Transverse colon (tissue), 3 donors: ENCODE data around the gene AK9.

Experiments
- EP300 ChIP-seq: sonication (generic); formaldehyde crosslinking; IDR thresholded peaks from one replicate; pipeline ENCODE4 v1.6.1; 2017; ENCODE audit warnings: antibody characterized with exemption, low read depth
- POLR2A ChIP-seq: fragments of 450-650 bp; IDR thresholded peaks from one replicate; pipeline ENCODE4 v1.6.1; 2016; ENCODE audit warnings: antibody characterized with exemption, mild to moderate bottlenecking, moderate library complexity
- TF ChIP-seq, protein P1 (sequence below), 5 experiments: fragments of 200-600 bp in 3 of 5; fragments of 450-650 bp in 2 of 5; sonication (generic) in 3 of 5; IDR thresholded peaks; 1 replicate in 2 of 5; 2 replicates in 3 of 5; pipeline ENCODE4 v1.5.1; 2016 to 2017; ENCODE audit warnings: antibody characterized with exemption in 5 of 5, inconsistent platforms in 3 of 5, mild to moderate bottlenecking in 2 of 5, moderate library complexity in 1 of 5

DNA sequence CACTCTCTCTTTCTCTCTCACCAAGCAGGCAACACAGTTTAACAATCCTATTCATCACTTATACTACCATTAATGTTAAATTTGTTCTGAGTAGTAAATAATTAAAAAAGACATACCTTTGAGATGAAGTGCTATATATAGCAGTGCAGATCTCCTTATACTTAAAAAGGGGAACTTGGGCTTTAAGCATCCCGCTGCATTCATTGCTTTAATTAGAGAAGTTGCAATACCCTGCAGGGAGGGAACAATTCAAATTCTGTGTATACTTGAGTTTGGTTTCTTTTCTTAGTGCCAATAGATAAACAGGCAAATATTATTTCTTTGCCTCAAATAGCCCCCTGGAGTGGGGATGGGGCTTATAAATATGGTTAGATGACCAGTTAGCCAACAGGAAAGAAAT, 197.1 kb downstream of the AK9 start:
- TF ChIP-seq, protein P1, sequence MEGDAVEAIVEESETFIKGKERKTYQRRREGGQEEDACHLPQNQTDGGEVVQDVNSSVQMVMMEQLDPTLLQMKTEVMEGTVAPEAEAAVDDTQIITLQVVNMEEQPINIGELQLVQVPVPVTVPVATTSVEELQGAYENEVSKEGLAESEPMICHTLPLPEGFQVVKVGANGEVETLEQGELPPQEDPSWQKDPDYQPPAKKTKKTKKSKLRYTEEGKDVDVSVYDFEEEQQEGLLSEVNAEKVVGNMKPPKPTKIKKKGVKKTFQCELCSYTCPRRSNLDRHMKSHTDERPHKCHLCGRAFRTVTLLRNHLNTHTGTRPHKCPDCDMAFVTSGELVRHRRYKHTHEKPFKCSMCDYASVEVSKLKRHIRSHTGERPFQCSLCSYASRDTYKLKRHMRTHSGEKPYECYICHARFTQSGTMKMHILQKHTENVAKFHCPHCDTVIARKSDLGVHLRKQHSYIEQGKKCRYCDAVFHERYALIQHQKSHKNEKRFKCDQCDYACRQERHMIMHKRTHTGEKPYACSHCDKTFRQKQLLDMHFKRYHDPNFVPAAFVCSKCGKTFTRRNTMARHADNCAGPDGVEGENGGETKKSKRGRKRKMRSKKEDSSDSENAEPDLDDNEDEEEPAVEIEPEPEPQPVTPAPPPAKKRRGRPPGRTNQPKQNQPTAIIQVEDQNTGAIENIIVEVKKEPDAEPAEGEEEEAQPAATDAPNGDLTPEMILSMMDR (IDR thresholded peaks at IDR 0.05), result no peak
- no peak for TF ChIP-seq POLR2A
- no peak for TF ChIP-seq EP300
